ENCODE results near the gene PRDX5. TPM values are rescaled to one million over a fixed set of nuclear protein-coding genes. Genes with fewer than 3 reads are reported as not detected.

PRDX5 gene
- polyA plus RNA-seq, 1 experiment: 383 TPM

- Histone ChIP-seq H3K27me3 (ENCODE audit: control insufficient read depth, insufficient read depth, low read length) (no peaks in the 10 kb centered on the region), H3K27ac (ENCODE audit: low read depth, low read length) (no peak overlapping the region), H3K9me3 (ENCODE audit: control insufficient read depth, insufficient read depth, low read length) (no peaks in the 10 kb centered on the region), H3K4me3 (ENCODE audit: low read depth, low read length) (no peak overlapping the region)
- POLR2A ChIA-PET: interaction anchor here (1.3 kb wide), 1 partner anchor 9 kb away, joined by 6 read pairs; no protein-coding TSS in a partner anchor
- TF ChIP-seq CTCF (IDR thresholded peaks at IDR 0.05; ENCODE audit: low read depth, low read length): no peak
- no peak for DNase-seq (ENCODE audit: low read depth, low spot score)
- CTCF ChIA-PET: no interaction called here
These were observed 33.3 kb downstream of the PRDX5 start for GRCh38 chr11:64351136-64351631.

GRCh38 chr11:64352099-64352994 is 34.4 kb downstream of the PRDX5 start:
- no peaks in the 10 kb centered on the region for H3K9me3 ChIP-seq (ENCODE audit: control insufficient read depth, insufficient read depth, low read length)
- no peak for DNase-seq (ENCODE audit: low read depth, low spot score)
- TF ChIP-seq CTCF (IDR thresholded peaks at IDR 0.05; ENCODE audit: low read depth, low read length): no peak
- H3K4me3 ChIP-seq (ENCODE audit: low read depth, low read length): no peak overlapping the region
- ChIA-PET CTCF (interaction anchor here (1.4 to 5.8 kb wide), 2 partner anchors 10 to 100 kb away, joined by 3 to 86 read pairs; partner anchors contain the start of gene CCDC88B), POLR2A (interaction anchor here (0.7 to 1.3 kb wide), 2 partner anchors 10 to 35 kb away, joined by 4 to 5 read pairs; partner anchors contain the start of genes PRDX5 and TRMT112)
- no peak overlapping the region for H3K27ac ChIP-seq (ENCODE audit: low read depth, low read length)
- H3K27me3 ChIP-seq (ENCODE audit: control insufficient read depth, insufficient read depth, low read length): no peaks in the 10 kb centered on the region

GRCh38 chr11:64352995-64353714 is 35.2 kb downstream of the PRDX5 start:
- ChIA-PET CTCF (interaction anchor here (1.0 to 5.8 kb wide), 4 partner anchors 11 to 168 kb away, joined by 3 to 86 read pairs (median 6); partner anchors contain the start of gene CCDC88B), POLR2A (interaction anchor here (0.5 to 1.3 kb wide), 2 partner anchors 35 to 608 kb away, joined by 4 to 5 read pairs; partner anchors contain the start of genes PRDX5 and TRMT112)
- Histone ChIP-seq H3K9me3 (ENCODE audit: control insufficient read depth, insufficient read depth, low read length) (no peaks in the 10 kb centered on the region), H3K27me3 (ENCODE audit: control insufficient read depth, insufficient read depth, low read length) (no peaks in the 10 kb centered on the region), H3K4me3 (ENCODE audit: low read depth, low read length) (no peak overlapping the region), H3K27ac (ENCODE audit: low read depth, low read length) (no peak overlapping the region)
- no peak for DNase-seq (ENCODE audit: low read depth, low spot score)
- TF ChIP-seq CTCF (IDR thresholded peaks at IDR 0.05; ENCODE audit: low read depth, low read length): no peak

GRCh38 chr11:64353715-64354506 is 36.0 kb downstream of the PRDX5 start:
- ChIA-PET CTCF (interaction anchor here (0.8 to 5.8 kb wide), 20 partner anchors 8 to 687 kb away, joined by 3 to 86 read pairs (median 10); partner anchors contain the start of genes CCDC88B, PRDX5, SAC3D1 and TRMT112), POLR2A (interaction anchor here (0.5 kb wide), 1 partner anchor 607 kb away, joined by 5 read pairs; no protein-coding TSS in a partner anchor)
- Histone ChIP-seq H3K9me3 (ENCODE audit: control insufficient read depth, insufficient read depth, low read length) (no peaks in the 10 kb centered on the region), H3K4me3 (ENCODE audit: low read depth, low read length) (no peak overlapping the region), H3K27me3 (ENCODE audit: control insufficient read depth, insufficient read depth, low read length) (no peaks in the 10 kb centered on the region), H3K27ac (ENCODE audit: low read depth, low read length) (no peak overlapping the region)
- TF ChIP-seq CTCF (IDR thresholded peaks at IDR 0.05; ENCODE audit: low read depth, low read length): no peak
- no peak for DNase-seq (ENCODE audit: low read depth, low spot score)

All from AG04450 (cell line).